DND-41 (cell line): ENCODE data around the gene MEAK7.
A peak's percentile ranks its signal among the peaks of the same experiment; 100 is the strongest.

ENCODE experiments used
- CTCF ChIP-seq: IDR thresholded peaks from 2 replicates; pipeline ENCODE4 v1.5.1; 2012; ENCODE audit warnings: borderline replicate concordance, low read length, moderate library complexity, mild to moderate bottlenecking; ENCODE audit not compliant: poor library complexity, severe bottlenecking; ENCODE audit errors: extremely low read depth
- EZH2 ChIP-seq: IDR thresholded peaks from 3 replicates; pipeline ENCODE4 v1.6.1; 2012; ENCODE audit warnings: borderline replicate concordance, low read depth, mild to moderate bottlenecking, moderate library complexity, low read length, inconsistent platforms; ENCODE audit not compliant: severe bottlenecking

- TF ChIP-seq EZH2 = no peak
- TF ChIP-seq CTCF = peak; percentile 99
These were observed 6.8 kb upstream of the MEAK7 start for GRCh38 chr16:84511180-84511800.
